ENCODE results near the gene TEX52. TPM values are rescaled to one million over a fixed set of nuclear protein-coding genes. Genes with fewer than 3 reads are reported as not detected.

The TEX52 gene
- total RNA-seq, 2 donors from 2014 or later: 0.22 to 0.29 TPM

DNA sequence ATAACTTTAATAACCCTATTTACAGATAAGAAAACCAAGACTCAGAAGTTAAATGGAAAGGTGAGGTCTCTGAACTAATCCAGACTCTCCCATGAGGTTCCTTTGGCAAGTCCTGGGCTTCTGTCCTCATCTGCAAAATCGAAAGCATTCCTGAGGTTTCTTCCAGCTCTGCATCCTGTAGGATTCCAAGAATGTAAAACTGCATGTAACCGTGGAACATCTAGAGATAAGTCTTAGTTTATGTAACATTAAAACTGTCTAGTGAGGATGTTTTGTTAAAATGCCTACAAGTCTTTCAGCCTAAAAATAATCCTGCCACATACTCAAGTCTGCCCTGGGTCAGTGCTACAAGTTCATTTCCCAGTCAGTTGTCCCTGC is 51.7 kb downstream of the TEX52 start:
- H3K4me3 Mint-ChIP-seq: no peak overlapping the region
- Histone ChIP-seq H3K27me3 (ENCODE audit: control insufficient read depth, insufficient read depth, low read length, poor library complexity, severe bottlenecking) (no peaks in the 10 kb centered on the region), H3K9ac (ENCODE audit: extremely low read depth, low read length, poor library complexity, severe bottlenecking) (no peak overlapping the region), H3K27ac (ENCODE audit: low read depth, low read length) (no peak overlapping the region), H3K4me1 (ENCODE audit: control insufficient read depth, insufficient read depth, low read length) (no peaks in the 10 kb centered on the region), H3K9me3 (ENCODE audit: control insufficient read depth, low read length) (no peaks in the 10 kb centered on the region), H3K4me3 (ENCODE audit: low read length) (no peak overlapping the region), H3K36me3 (ENCODE audit: control insufficient read depth, insufficient read depth, low read length) (peaks cover 57% of the 10 kb centered on the region)
- TF ChIP-seq CTCF (conservative IDR thresholded peaks at IDR 0.05): no peak
- H3K4me1 Mint-ChIP-seq: no peaks in the 10 kb centered on the region
- no peaks in the 10 kb centered on the region for H3K9me3 Mint-ChIP-seq
- H3K36me3 Mint-ChIP-seq (ENCODE audit: low read depth): peaks cover 68% of the 10 kb centered on the region
- H3K27ac Mint-ChIP-seq: no peak overlapping the region
- 86 to 95% methylated on average over 1 to 2 of the region's 2 CpGs for WGBS, 2 experiments (ENCODE audit: insufficient coverage in 1 of 2, insufficient read length in 1 of 2)
- H3K27me3 Mint-ChIP-seq (ENCODE audit: insufficient read depth): no peaks in the 10 kb centered on the region
- no peak for DNase-seq

GRCh38 chr12:2804393-2805142 is 52.3 kb downstream of the TEX52 start:
- no peak overlapping the region for H3K9ac ChIP-seq (ENCODE audit: extremely low read depth, low read length, poor library complexity, severe bottlenecking)
- no peaks in the 10 kb centered on the region for H3K4me1 Mint-ChIP-seq
- H3K27ac ChIP-seq (ENCODE audit: low read depth, low read length): no peak overlapping the region
- DNase-seq: no peak
- no peaks in the 10 kb centered on the region for H3K27me3 ChIP-seq (ENCODE audit: control insufficient read depth, insufficient read depth, low read length, poor library complexity, severe bottlenecking)
- no peak overlapping the region for H3K27ac Mint-ChIP-seq
- peaks cover 63% of the 10 kb centered on the region for H3K36me3 ChIP-seq (ENCODE audit: control insufficient read depth, insufficient read depth, low read length)
- H3K4me1 ChIP-seq (ENCODE audit: control insufficient read depth, insufficient read depth, low read length): no peaks in the 10 kb centered on the region
- H3K36me3 Mint-ChIP-seq (ENCODE audit: low read depth): peaks cover 74% of the 10 kb centered on the region
- H3K9me3 Mint-ChIP-seq: no peaks in the 10 kb centered on the region
- no peaks in the 10 kb centered on the region for H3K9me3 ChIP-seq (ENCODE audit: control insufficient read depth, low read length)
- H3K27me3 Mint-ChIP-seq (ENCODE audit: insufficient read depth): no peaks in the 10 kb centered on the region
- WGBS, 2 experiments (ENCODE audit: insufficient coverage in 1 of 2, insufficient read length in 1 of 2): 89% methylated on average over 5 of the region's 5 CpGs; no CpG with 5 or more reads in 1 of the 2 experiments
- H3K4me3 Mint-ChIP-seq: no peak overlapping the region
- no peak overlapping the region for H3K4me3 ChIP-seq (ENCODE audit: low read length)
- TF ChIP-seq CTCF (conservative IDR thresholded peaks at IDR 0.05): no peak

DNA sequence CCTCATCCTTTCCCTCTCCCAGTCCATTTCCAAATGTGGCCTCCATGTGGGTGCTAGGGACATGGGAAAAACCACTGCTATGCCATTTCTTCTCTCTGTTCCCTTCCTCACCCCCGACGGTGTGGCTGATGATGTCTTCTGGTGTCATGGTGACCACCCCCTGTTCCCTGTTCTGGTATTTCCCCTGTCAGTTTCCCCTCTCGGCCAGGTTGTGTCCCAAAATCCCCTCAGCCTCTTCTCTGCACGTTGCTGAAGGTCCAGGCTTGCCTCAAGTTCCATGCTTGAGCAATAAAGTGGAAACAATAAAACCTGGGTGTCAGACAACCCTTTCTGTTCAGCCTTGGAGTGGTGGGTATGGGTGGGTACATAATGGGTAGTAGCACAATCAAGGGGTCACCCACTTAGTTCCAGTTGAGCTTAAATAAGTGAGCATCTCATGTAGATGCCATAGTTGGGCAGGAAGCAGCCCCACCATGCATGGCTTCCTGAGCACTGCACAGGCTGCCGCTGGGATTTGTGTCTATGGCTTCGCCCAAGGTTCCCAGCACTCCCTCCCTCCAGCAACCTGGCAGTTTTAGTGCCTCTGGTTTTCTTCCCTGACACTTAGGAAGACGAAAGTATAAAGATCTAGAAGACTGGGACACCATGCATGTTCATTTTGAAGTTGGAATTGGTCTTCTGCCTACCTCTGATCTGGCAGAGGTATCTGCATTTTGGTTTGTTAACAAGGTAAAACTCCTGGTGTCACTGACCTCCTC is 53.0 kb downstream of the TEX52 start:
- Histone ChIP-seq H3K36me3 (ENCODE audit: control insufficient read depth, insufficient read depth, low read length) (peaks cover 71% of the 10 kb centered on the region), H3K9ac (ENCODE audit: extremely low read depth, low read length, poor library complexity, severe bottlenecking) (no peak overlapping the region), H3K27me3 (ENCODE audit: control insufficient read depth, insufficient read depth, low read length, poor library complexity, severe bottlenecking) (no peaks in the 10 kb centered on the region), H3K4me1 (ENCODE audit: control insufficient read depth, insufficient read depth, low read length) (no peaks in the 10 kb centered on the region), H3K9me3 (ENCODE audit: control insufficient read depth, low read length) (no peaks in the 10 kb centered on the region), H3K4me3 (ENCODE audit: low read length) (no peak overlapping the region), H3K27ac (ENCODE audit: low read depth, low read length) (no peak overlapping the region)
- no peak for TF ChIP-seq CTCF (conservative IDR thresholded peaks at IDR 0.05)
- Mint-ChIP-seq H3K36me3 (ENCODE audit: low read depth) (peaks cover 80% of the 10 kb centered on the region), H3K4me1 (no peaks in the 10 kb centered on the region), H3K9me3 (no peaks in the 10 kb centered on the region), H3K27ac (no peak overlapping the region), H3K27me3 (ENCODE audit: insufficient read depth) (no peaks in the 10 kb centered on the region), H3K4me3 (no peak overlapping the region)
- no peak for DNase-seq
- WGBS, 2 experiments (ENCODE audit: insufficient coverage in 1 of 2, insufficient read length in 1 of 2): 94 to 96% methylated on average over 7 of the region's 7 CpGs

All from endodermal cell (in vitro differentiated cells).